IMR-90 (cell line): ENCODE measurements around the gene DCC. TPM values are rescaled to one million over a fixed set of nuclear protein-coding genes. Genes with fewer than 3 reads are reported as not detected.

Experiments
- ATAC-seq: fragments of 200-7000 bp; cut with Tn5 transposase; 2 replicates; pipeline ENCODE4 v1.9.1; 2020; ENCODE audit warnings: low read depth, mild to moderate bottlenecking, moderate library complexity
- BruUV-seq: library from RNA; stranded (reverse); fragments of 400-500 nt; replicated peaks from 2 replicates; lab custom pipeline; 2021; lab: Mats Ljungman, UMichigan
- CTCF ChIA-PET: fragments of 300-600 bp; formaldehyde crosslinking; extraction: SDS; loops from one replicate; lab custom pipeline; 2021; ENCODE audit warnings: antibody characterized with exemption; lab: Yijun Ruan, JAX
- POLR2A ChIA-PET: fragments of 300-600 bp; sonication (Branson Sonifier 250); formaldehyde crosslinking; loops from one replicate; lab custom pipeline; 2022; ENCODE audit warnings: antibody characterized with exemption; ENCODE audit not compliant: unreplicated experiment; lab: Charles Lee
- DNase-seq: peaks from one replicate; pipeline ENCODE4 v3.0.0; 2013
- H2AFZ ChIP-seq: replicated peaks from 2 replicates; pipeline ENCODE3; 2013; ENCODE audit warnings: low read length, mild to moderate bottlenecking; ENCODE audit not compliant: poor library complexity
- H2AK5ac ChIP-seq: 2 replicates; pipeline ENCODE4 v1.6.1; 2013; ENCODE audit warnings: low read depth, low read length, inconsistent platforms
- H2AK9ac ChIP-seq: replicated peaks from 2 replicates; pipeline ENCODE3; 2013; ENCODE audit warnings: mild to moderate bottlenecking, low read depth, low read length, moderate library complexity; ENCODE audit not compliant: poor library complexity
- H2BK120ac ChIP-seq: 2 replicates; pipeline ENCODE4 v1.6.1; 2013; ENCODE audit warnings: low read depth, low read length, inconsistent platforms
- H2BK15ac ChIP-seq: 3 replicates; pipeline ENCODE4 v1.6.1; 2013; ENCODE audit warnings: low read depth, low read length, inconsistent platforms
- H2BK20ac ChIP-seq: 2 replicates; pipeline ENCODE4 v1.6.1; 2013; ENCODE audit warnings: low read depth, mild to moderate bottlenecking, inconsistent platforms, low read length, moderate library complexity
- H2BK5ac ChIP-seq: 2 replicates; pipeline ENCODE4 v1.6.1; 2013; ENCODE audit warnings: mild to moderate bottlenecking, low read depth, low read length, inconsistent platforms; ENCODE audit not compliant: poor library complexity, severe bottlenecking
- H3K14ac ChIP-seq: replicated peaks from 2 replicates; pipeline ENCODE4 v1.6.1; 2013; ENCODE audit warnings: low read depth, low read length, inconsistent platforms
- H3K18ac ChIP-seq: 2 replicates; pipeline ENCODE4 v1.6.1; 2013; ENCODE audit warnings: low read depth, low read length, control low read depth
- H3K23ac ChIP-seq: 2 replicates; pipeline ENCODE4 v1.6.1; 2013; ENCODE audit warnings: low read depth, low read length, inconsistent platforms
- H3K27ac ChIP-seq: 2 replicates; pipeline ENCODE4 v1.5.1; 2013; ENCODE audit warnings: mild to moderate bottlenecking, control low read depth, low read length; ENCODE audit not compliant: insufficient read depth
- H3K27me3 ChIP-seq: 2 replicates; pipeline ENCODE4 v1.6.1; 2013; ENCODE audit warnings: low read length; ENCODE audit not compliant: control insufficient read depth, insufficient read depth
- H3K36me3 ChIP-seq: 2 replicates; pipeline ENCODE4 v1.6.1; 2013; ENCODE audit warnings: low read length, mixed read lengths; ENCODE audit not compliant: control insufficient read depth, insufficient read depth
- H3K4ac ChIP-seq: 2 replicates; pipeline ENCODE4 v1.6.1; 2013; ENCODE audit warnings: low read depth, low read length, inconsistent platforms
- H3K4me1 ChIP-seq: 2 replicates; pipeline ENCODE4 v1.6.1; 2013; ENCODE audit warnings: low read length, mixed read lengths; ENCODE audit not compliant: control insufficient read depth, insufficient read depth
- H3K4me2 ChIP-seq: 2 replicates; pipeline ENCODE4 v1.6.1; 2013; ENCODE audit warnings: low read depth, mild to moderate bottlenecking, control low read depth, low read length, moderate library complexity
- H3K4me3 ChIP-seq: 2 replicates; pipeline ENCODE4 v1.5.1; 2013; ENCODE audit warnings: low read depth, mild to moderate bottlenecking, control low read depth, low read length, moderate library complexity; ENCODE audit not compliant: insufficient read depth
- H3K56ac ChIP-seq: 2 replicates; pipeline ENCODE4 v1.6.1; 2013; ENCODE audit warnings: low read length, inconsistent platforms; ENCODE audit not compliant: insufficient read depth; ENCODE audit errors: extremely low read depth
- H3K79me1 ChIP-seq, 2 experiments: 2 replicates each; pipeline ENCODE4 v1.6.1; 2013; ENCODE audit warnings: low read length in 2 of 2, inconsistent platforms in 1 of 2, low read depth in 1 of 2
- H3K9ac ChIP-seq: 2 replicates; pipeline ENCODE4 v1.6.1; 2013; ENCODE audit warnings: low read depth, low read length, control low read depth
- H3K9me1 ChIP-seq: 2 replicates; pipeline ENCODE4 v1.6.1; 2013; ENCODE audit warnings: low read length, inconsistent platforms; ENCODE audit not compliant: insufficient read depth
- H3K9me3 ChIP-seq: 2 replicates; pipeline ENCODE4 v1.6.1; 2013; ENCODE audit warnings: low read length; ENCODE audit not compliant: control insufficient read depth, insufficient read depth
- H4K20me1 ChIP-seq: 2 replicates; pipeline ENCODE4 v1.6.1; 2013; ENCODE audit warnings: low read length, inconsistent platforms; ENCODE audit not compliant: insufficient read depth
- H4K5ac ChIP-seq: 2 replicates; pipeline ENCODE4 v1.6.1; 2013; ENCODE audit warnings: mild to moderate bottlenecking, low read depth, low read length, control low read depth
- H4K8ac ChIP-seq, 2 experiments: 2 replicates each; pipeline ENCODE4 v1.6.1; 2013; ENCODE audit warnings: low read depth in 2 of 2, low read length in 2 of 2, control low read depth in 1 of 2, inconsistent platforms in 1 of 2
- H4K91ac ChIP-seq: 2 replicates; pipeline ENCODE4 v1.6.1; 2013; ENCODE audit warnings: low read depth, low read length, inconsistent platforms; ENCODE audit not compliant: insufficient read depth
- CEBPB ChIP-seq: IDR thresholded peaks from 2 replicates; pipeline ENCODE4 v1.6.1; 2012; ENCODE audit warnings: low read depth, low read length, improper control_type of control experiment
- CHD1 ChIP-seq: IDR thresholded peaks from 2 replicates; pipeline ENCODE4 v1.6.1; 2012; ENCODE audit warnings: low read depth, low read length, improper control_type of control experiment
- WGBS, 2 experiments: methylation state at CpG; one replicate each; pipeline versions ENCODE4 v1.1.5 to v1.1.7; 2013; ENCODE audit warnings: missing lambda C conversion rate in 2 of 2; ENCODE audit not compliant: insufficient read length in 1 of 2; ENCODE audit errors: extremely low coverage in 2 of 2; 5-methylcytosine and 5-hydroxymethylcytosine counted together
- dilution Hi-C: fragments of 300-500 bp; cut with HindIII; formaldehyde crosslinking; loops from one replicate; pipeline ENCODE4 v1.14.3; 2018; ENCODE audit warnings: low sequenced_read_pairs; ENCODE audit not compliant: unreplicated experiment
- in situ Hi-C: fragments of 300-500 bp; cut with MboI; formaldehyde crosslinking; loops from 3 replicates; pipeline ENCODE4 v1.14.3; 2019; ENCODE audit warnings: low sequenced_read_pairs, inconsistent platforms, mixed read lengths
- intact Hi-C: fragments of 100-400 bp; cut with micrococcal nuclease; formaldehyde crosslinking; loops from 2 replicates; pipeline ENCODE4 v1.10.0; 2022
- polyA plus RNA-seq, 3 experiments: library from polyadenylated mRNA; depleted of rRNA; stranded (reverse); fragments of >200 nt; gene quantifications; 2 replicates each; pipeline ENCODE4 v1.2.3, GENCODE V29; 2012; ENCODE audit warnings: low replicate concordance in 1 of 3
- total RNA-seq: library from RNA; depleted of rRNA; stranded (reverse); fragments of >200 nt; gene quantifications from 2 replicates; pipeline ENCODE4 v1.2.3, GENCODE V29; 2012

Gene DCC
- total and polyA plus RNA-seq, 2 of the 4 experiments (the other 2 are of a cell fraction) = 0.31 to 0.54 TPM

DNA sequence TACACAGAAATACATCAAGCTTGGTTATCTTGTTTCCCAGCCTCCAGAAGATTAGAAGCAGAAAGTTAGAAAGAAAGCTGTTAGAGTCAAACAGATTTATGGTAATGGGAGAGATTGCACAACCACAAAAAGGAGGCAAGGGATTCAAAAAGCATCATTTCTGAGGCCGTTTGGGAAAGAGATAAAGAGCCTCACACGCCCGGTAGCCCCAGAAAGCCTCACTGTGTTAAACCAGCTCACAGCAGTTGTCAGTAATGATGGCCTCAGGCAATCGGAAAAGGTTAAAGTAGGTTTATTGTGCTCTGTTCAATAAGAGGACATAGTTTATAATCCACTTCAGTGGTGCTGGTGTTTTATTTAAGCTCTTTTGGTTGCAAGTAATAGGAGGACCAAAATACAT lies 111.3 kb downstream of the DCC start:
- H2AK9ac ChIP-seq = no peak overlapping the region
- H2BK15ac ChIP-seq = no peak overlapping the region
- no peak overlapping the region for H3K56ac ChIP-seq
- no peak overlapping the region for H2AFZ ChIP-seq
- DNase-seq (no peak), ATAC-seq (no peak)
- H3K4ac ChIP-seq = no peak overlapping the region
- no peak overlapping the region for H3K23ac ChIP-seq
- no peak overlapping the region for H4K8ac ChIP-seq
- no peaks in the 10 kb centered on the region for H3K36me3 ChIP-seq
- H3K27ac ChIP-seq = no peak overlapping the region
- dilution Hi-C loops = no loop called here
- no peak overlapping the region for H2BK5ac ChIP-seq
- ChIA-PET POLR2A (no interaction called here), CTCF (no interaction called here)
- intact Hi-C loops = no loop called here
- H3K27me3 ChIP-seq = no peaks in the 10 kb centered on the region
- H3K9me3 ChIP-seq = peaks cover 3% of the 10 kb centered on the region
- no peak for TF ChIP-seq CHD1
- peak; percentile 16; the same call in 1 of the 2 replicates for TF ChIP-seq CEBPB
- no peaks in the 10 kb centered on the region for H3K9me1 ChIP-seq
- H3K4me3 ChIP-seq = no peak overlapping the region
- WGBS, 2 experiments = 0% methylated on average over 1 of the region's 4 CpGs; no CpG with 5 or more reads in 1 of the 2 experiments
- no peaks in the 10 kb centered on the region for H4K20me1 ChIP-seq
- no peak overlapping the region for H2BK20ac ChIP-seq
- BruUV-seq = no TSS peak
- no peak overlapping the region for H2BK120ac ChIP-seq
- H3K4me2 ChIP-seq = no peak overlapping the region
- no peak overlapping the region for H3K14ac ChIP-seq
- no peak overlapping the region for H3K9ac ChIP-seq
- H4K91ac ChIP-seq = no peak overlapping the region
- no peak overlapping the region for H2AK5ac ChIP-seq
- in situ Hi-C loops = no loop called here
- H3K79me1 ChIP-seq = no peaks in the 10 kb centered on the region
- H3K4me1 ChIP-seq = no peaks in the 10 kb centered on the region
- H4K5ac ChIP-seq = no peak overlapping the region
- no peak overlapping the region for H3K18ac ChIP-seq
